Fibroblast of skin of back (primary cell): Measurements from ENCODE around the gene MGST2.

Experiments used
- DNase-seq: peaks from one replicate; pipeline ENCODE4 v3.0.0-alpha.2; 2013

MGST2 gene

DNA sequence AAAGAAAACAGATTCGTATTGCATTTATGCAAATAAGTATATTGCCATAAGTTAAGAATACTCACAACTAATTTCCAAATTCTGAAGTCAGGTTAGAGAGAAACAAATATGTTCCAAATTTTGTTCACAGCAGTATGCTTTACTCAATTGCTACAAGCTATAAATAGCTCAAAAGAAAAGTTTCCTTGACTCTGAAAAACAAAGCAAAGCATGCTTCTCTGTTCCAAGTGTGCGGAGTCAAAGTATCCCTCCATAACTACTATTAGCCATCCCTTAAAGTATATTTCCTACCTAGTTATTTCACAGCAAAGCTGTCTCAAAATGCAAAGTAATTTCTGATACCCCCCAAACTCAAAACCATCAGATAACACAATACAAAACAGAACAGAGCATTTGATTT lies 47.3 kb downstream of the MGST2 start:
- DNase-seq: no peak

- DNase-seq: no peak
These were observed 50.2 kb downstream of the MGST2 start for GRCh38 chr4:139715746-139716391.

DNA sequence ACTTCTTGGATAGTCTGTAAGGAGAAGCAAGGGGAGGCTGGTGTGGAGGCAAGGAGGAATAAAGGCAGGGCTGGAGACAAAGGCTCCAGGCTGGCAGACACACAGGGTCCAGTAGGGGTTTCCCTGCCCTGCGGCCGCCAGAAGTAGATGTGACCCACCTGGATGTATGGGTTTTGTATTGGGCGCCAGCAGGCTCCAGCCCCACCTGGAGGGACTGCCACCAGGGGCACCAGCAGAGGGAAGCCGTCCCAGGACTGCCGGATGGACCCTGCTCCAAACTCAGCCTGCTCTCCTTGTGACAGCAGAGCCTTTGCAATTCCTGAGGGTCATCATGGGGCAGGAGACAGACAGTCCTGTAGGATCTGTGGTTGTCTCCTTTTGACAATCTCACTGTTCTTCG lies 52.7 kb downstream of the MGST2 start:
- no peak for DNase-seq

DNA sequence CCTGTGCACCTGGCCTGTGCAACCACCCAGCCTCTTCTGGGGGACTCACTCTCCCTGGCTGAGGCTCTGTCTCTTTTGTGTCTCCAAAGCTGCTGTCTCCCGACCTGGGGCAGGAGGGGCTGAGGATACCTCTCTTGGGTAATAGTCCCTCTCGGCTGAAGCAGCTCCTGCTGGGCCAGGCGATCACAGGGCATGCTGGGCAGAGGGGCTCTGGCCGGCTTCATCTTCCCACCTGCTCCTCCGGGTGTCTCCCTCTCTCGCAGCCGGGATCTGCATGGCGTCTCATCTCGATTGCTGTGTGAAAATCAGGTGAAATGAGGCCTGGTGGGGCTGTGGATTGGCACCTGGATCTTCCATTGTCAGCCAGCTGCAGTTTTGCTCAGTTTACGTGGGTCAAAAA lies 53.2 kb downstream of the MGST2 start:
- DNase-seq: no peak

DNA sequence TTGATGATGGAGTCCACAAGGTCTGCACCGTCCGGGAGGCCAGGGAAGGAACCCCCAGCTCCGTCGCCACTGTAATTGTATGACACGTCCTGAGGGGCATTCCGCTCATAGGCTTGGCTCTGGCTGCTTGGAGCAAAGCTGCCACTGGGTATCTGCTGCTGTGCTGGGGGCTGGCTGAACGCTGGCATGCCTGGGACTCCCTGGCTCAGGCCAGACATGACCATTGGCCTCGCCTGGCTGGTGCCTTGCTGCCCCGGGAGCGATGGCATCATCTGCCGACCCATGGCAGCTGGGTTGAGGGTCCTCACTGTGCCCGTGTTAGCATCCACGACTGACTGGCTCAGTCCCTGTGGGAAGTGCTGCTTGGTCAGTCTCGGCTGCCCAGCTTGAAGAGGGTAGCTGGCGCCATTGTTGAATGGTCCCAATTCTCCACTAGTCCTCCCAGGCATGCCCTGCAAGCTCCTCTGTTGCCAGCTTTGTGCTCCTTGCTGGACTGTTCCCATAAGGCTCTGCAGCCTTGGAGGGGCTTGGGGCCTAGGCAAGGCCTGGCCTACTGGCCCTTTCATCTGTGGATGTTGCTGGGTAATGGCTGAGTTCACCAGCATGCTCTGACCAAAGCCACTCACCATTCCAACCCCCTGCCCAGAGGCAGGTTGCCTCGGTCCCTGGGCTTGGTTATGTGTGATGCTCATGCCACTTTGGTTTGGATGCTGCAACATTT lies 53.9 kb downstream of the MGST2 start:
- no peak for DNase-seq

DNA sequence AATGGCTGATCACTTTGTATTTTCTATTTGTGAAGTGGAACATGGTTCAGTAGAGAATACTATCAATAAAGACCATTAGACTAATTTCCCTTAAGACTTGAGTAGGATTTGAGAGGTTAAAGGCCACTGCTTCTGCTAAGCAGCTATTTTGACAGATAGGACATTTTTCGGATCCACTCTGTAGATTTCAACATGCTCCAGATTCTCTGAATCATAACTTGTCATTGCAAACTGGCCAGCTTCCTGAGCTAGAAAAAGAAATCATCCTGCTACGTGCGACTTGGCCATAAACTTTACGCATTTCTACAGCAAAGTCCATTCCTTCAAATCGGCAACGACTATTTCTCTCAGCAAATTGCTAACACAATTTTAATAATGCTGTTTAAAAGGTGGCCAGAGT lies 55.2 kb downstream of the MGST2 start:
- no peak for DNase-seq

- DNase-seq: no peak
These were observed 56.2 kb downstream of the MGST2 start for GRCh38 chr4:139721789-139722188.

- DNase-seq: no peak
These were observed 59.6 kb downstream of the MGST2 start for GRCh38 chr4:139725236-139725635.

- DNase-seq: no peak
These were observed 61.0 kb downstream of the MGST2 start for GRCh38 chr4:139726615-139727014.

- no peak for DNase-seq
These were observed 62.5 kb downstream of the MGST2 start for GRCh38 chr4:139728146-139728545.

- DNase-seq: no peak
These were observed 63.2 kb downstream of the MGST2 start for GRCh38 chr4:139728840-139729239.

GRCh38 chr4:139732991-139733570 lies 67.5 kb downstream of the MGST2 start:
- no peak for DNase-seq

DNA sequence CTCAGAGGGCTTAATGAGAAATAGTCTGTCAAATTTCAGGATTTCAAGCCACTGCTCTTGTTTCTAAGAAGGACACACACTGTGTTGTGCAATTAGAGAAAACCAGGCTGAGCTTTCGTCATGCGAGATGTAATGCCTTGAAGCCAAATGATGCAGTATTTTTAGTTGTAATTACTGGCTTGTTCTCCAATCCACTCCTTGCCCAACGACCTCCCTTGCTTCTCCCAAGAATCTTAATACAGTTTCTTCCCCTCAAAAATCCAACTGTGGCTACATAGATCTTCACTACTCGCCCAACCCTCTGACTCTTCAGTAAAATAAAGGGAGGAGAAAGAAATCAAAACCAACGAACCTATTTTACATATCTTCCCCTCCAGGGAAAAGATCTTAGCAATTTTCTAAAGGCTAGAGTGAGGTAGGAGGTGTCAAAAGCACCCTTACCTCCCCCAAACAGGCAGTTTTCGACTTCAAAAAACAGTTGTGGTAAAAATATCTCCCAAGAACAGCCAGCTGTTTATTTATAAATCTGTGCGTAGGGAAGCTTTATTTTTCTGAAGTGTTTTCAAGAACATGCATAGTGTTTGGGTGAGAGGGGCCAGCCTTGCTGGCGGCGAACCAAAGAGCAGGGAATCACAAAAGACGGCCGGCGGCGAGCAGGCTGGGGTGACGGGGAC lies 68.7 kb downstream of the MGST2 start:
- DNase-seq: no peak

DNA sequence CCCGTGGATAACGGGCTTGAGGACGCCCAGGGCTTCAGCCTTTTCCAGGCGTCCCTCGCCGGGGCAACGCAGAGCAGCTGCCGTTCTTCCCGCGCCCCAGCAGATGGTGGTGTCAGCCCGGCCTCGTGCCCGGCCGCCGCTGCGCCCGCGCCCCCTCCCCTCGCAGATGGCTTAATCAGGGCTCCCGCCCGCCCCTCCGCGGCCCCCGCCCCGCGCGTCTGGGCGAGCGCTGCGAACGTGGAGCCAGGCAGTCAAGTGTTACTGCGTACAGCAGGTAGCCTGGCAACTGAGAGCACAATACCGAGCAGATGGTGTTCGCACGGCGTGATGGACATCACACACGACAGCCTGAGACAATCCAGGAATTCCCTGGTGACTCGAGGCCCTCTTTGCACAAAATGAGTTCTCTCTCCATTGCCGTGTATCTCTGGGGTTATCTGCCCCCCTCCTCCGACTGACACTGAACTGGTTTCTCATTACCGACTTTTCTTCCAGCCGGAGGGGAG lies 69.3 kb downstream of the MGST2 start:
- DNase-seq: peak; percentile 59

GRCh38 chr4:139735381-139736273 lies 70.0 kb downstream of the MGST2 start:
- peak; percentile 11 for DNase-seq

- no peak for DNase-seq
These were observed 70.6 kb downstream of the MGST2 start for GRCh38 chr4:139736274-139736660.

GRCh38 chr4:139736661-139737060 lies 71.0 kb downstream of the MGST2 start:
- DNase-seq: no peak

GRCh38 chr4:139738846-139739613 lies 73.4 kb downstream of the MGST2 start:
- no peak for DNase-seq

DNA sequence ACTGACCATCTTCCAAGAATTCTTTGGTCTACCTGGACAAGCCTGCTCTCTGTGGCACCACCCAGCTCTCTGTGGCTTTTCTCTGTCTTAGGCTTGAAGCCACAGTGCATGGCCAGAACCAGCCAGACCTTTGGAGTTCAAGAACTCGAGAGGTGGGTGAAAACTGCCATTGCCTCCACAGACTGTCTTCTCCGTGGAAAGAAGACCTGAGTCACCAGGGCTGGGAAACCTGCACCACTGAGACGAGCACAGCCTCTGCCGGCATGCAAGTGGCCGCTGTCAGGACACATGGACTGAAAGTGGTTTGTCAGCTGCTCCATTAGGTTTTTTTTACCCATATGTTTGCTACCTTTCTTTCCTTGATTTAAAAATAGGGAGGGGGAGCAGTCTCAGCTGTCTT lies 74.5 kb downstream of the MGST2 start:
- no peak for DNase-seq

DNA sequence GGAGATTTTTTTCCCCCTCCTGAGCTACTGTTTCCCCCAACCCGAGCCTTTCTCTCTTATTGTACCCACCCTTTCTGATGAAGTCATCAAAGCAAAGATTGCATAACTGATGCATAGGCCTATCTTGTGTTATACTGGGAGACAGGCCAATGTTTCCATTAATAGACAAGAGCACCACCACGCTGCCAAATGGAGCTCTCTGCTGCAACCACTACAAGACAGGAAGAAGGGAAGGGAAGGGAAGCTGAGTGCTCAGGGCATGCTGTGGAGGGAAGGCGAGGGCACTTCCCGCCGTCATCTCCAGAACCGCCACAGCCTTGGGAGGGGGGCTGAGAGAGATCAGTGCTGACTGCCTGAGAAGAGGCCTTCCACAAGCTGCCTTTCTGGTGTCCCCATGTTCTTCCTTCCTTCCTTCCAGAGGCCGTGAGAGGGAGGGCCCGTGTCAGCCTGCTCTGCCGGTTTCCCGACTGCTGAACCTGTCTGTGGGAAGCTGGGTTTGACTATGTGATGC lies 75.0 kb downstream of the MGST2 start:
- peak; percentile 83 for DNase-seq

DNA sequence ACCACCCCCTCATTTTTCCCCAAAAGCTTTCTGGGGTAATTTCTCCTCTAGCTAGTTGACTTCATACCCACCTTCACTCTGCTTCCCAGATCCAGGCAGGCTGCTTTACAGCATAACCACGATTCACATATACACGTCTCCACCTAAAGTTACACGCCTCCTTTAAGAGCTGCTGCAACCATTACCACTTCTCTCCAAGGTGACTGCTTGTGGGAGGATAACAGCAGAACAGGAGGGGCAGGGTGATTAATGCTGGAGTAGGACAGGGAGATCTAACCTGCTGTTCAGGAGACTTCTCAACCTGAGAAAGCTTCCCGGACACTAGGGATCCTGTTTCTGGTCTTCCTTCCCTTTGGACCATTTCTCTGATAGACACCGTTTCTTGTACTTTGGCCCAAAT lies 77.4 kb downstream of the MGST2 start:
- DNase-seq: no peak
